HCT116 (cell line): ENCODE measurements around the gene REPS2. TPM values are rescaled to one million over a fixed set of nuclear protein-coding genes. Genes with fewer than 3 reads are reported as not detected.

Experiments
- ATAC-seq: fragments of 200-7000 bp; cut with Tn5 transposase; 2 replicates; pipeline ENCODE4 v1.9.1; 2020; ENCODE audit warnings: mild to moderate bottlenecking, moderate library complexity
- BruUV-seq: library from RNA; stranded (reverse); fragments of 400-500 nt; replicated peaks from 2 replicates; lab custom pipeline; 2021; lab: Mats Ljungman, UMichigan
- CTCF ChIA-PET: fragments of 300-600 bp; sonication (Branson Sonifier 250); formaldehyde crosslinking; loops from one replicate; lab custom pipeline; 2021; ENCODE audit warnings: antibody characterized with exemption; lab: Charles Lee
- POLR2A ChIA-PET: fragments of 300-600, 350-600 bp; sonication (Branson Sonifier 250); formaldehyde crosslinking; loops from one replicate; lab custom pipeline; 2021; ENCODE audit warnings: antibody characterized with exemption; lab: Charles Lee
- RAD21 ChIA-PET, 2 experiments: fragments of 300-600 bp; sonication (Branson Sonifier 250); formaldehyde crosslinking; loops; one replicate each; lab custom pipeline; 2023; ENCODE audit warnings: low total read pairs in 2 of 2; ENCODE audit not compliant: uncharacterized antibody in 2 of 2, unreplicated experiment in 2 of 2, low non-redundant PET in 1 of 2; lab: Charles Lee
- DNase-seq: peaks from one replicate; pipeline ENCODE4 v3.0.0-alpha.2; 2010; ENCODE audit warnings: low read depth, low spot score
- H2AFZ ChIP-seq: fragments of 200-600 bp; shearing (Covaris generic), sonication (generic); 2 replicates; pipeline ENCODE4 v1.6.1; 2017; ENCODE audit warnings: low read depth, mixed run types, mixed read lengths, antibody characterized with exemption, low read length; ENCODE audit not compliant: poor library complexity, severe bottlenecking
- H3K27ac ChIP-seq: 2 replicates; pipeline ENCODE4 v1.5.1; 2012; ENCODE audit warnings: low read depth, low read length
- H3K27me3 ChIP-seq: fragments of 200-600 bp; sonication (generic); 2 replicates; pipeline ENCODE4 v1.6.1; 2016; ENCODE audit warnings: mixed run types, low read length, mixed read lengths; ENCODE audit not compliant: insufficient read depth
- H3K36me3 ChIP-seq, 2 experiments: fragments of 200-500 bp in 1 of 2; fragments of 200-600 bp in 1 of 2; sonication (Bioruptor generic) in 1 of 2; sonication (generic) in 1 of 2; 2 replicates each; pipeline versions ENCODE4 v1.5.1 to v1.6.1; 2014 to 2016; ENCODE audit warnings: low read length in 2 of 2, inconsistent platforms in 1 of 2, mixed read lengths in 1 of 2, mixed run types in 1 of 2; ENCODE audit not compliant: insufficient read depth in 2 of 2, control insufficient read depth in 1 of 2
- H3K4me1 ChIP-seq, 2 experiments: fragments of 200-600 bp in 1 of 2; sonication (generic) in 1 of 2; 2 replicates each; pipeline versions ENCODE4 v1.5.1 to v1.6.1; 2012 to 2017; ENCODE audit warnings: low read length in 2 of 2, inconsistent platforms in 1 of 2, mild to moderate bottlenecking in 1 of 2, mixed read lengths in 1 of 2, mixed run types in 1 of 2, moderate library complexity in 1 of 2; ENCODE audit not compliant: insufficient read depth in 2 of 2, control insufficient read depth in 1 of 2
- H3K4me2 ChIP-seq: fragments of 200-600 bp; sonication (generic); 2 replicates; pipeline ENCODE4 v1.6.1; 2017; ENCODE audit warnings: mixed run types, low read length, mixed read lengths
- H3K4me3 ChIP-seq, 2 experiments: fragments of 200-600 bp in 1 of 2; sonication (generic) in 1 of 2; replicated peaks in 1 of 2; 2 replicates each; pipeline ENCODE4 v1.5.1; 2011 to 2016; ENCODE audit warnings: low read length in 2 of 2, control low read depth in 1 of 2, low read depth in 1 of 2, mild to moderate bottlenecking in 1 of 2, mixed read lengths in 1 of 2, mixed run types in 1 of 2
- H3K79me2 ChIP-seq: fragments of 200-600 bp; sonication (generic); 2 replicates; pipeline ENCODE4 v1.6.1; 2017; ENCODE audit warnings: mild to moderate bottlenecking, mixed run types, low read length, moderate library complexity, mixed read lengths; ENCODE audit not compliant: insufficient read depth
- H3K9ac ChIP-seq: fragments of 200-600 bp; sonication (generic); 2 replicates; pipeline ENCODE4 v1.6.1; 2016; ENCODE audit warnings: low read length, mixed read lengths
- H3K9me2 ChIP-seq: fragments of 200-600 bp; sonication (generic), shearing (Covaris generic); 2 replicates; pipeline ENCODE4 v1.6.1; 2017; ENCODE audit warnings: mixed run types, mild to moderate bottlenecking, moderate library complexity; ENCODE audit not compliant: insufficient read depth
- H3K9me3 ChIP-seq, 2 experiments: fragments of 200-500 bp in 1 of 2; fragments of 200-600 bp in 1 of 2; sonication (Bioruptor generic) in 1 of 2; sonication (generic) in 1 of 2; 2 replicates each; pipeline ENCODE4 v1.6.1; 2014 to 2017; ENCODE audit warnings: low read length in 2 of 2, mixed read lengths in 2 of 2, inconsistent platforms in 1 of 2, low read depth in 1 of 2, mild to moderate bottlenecking in 1 of 2, mixed run types in 1 of 2, moderate library complexity in 1 of 2; ENCODE audit not compliant: control insufficient read depth in 1 of 2, insufficient read depth in 1 of 2
- H4K20me1 ChIP-seq: fragments of 200-600 bp; sonication (generic), shearing (Covaris generic); 2 replicates; pipeline ENCODE4 v1.6.1; 2017; ENCODE audit warnings: mixed run types, mild to moderate bottlenecking, moderate library complexity; ENCODE audit not compliant: insufficient read depth
- ATF3 ChIP-seq: IDR thresholded peaks from 2 replicates; pipeline ENCODE4 v1.6.1; 2012
- CEBPB ChIP-seq: IDR thresholded peaks from 2 replicates; pipeline ENCODE4 v1.6.1; 2012; ENCODE audit warnings: low read depth
- CTCF ChIP-seq, 3 experiments: fragments of 200-600 bp in 1 of 3; sonication (generic) in 1 of 3; IDR thresholded peaks in 2 of 3; conservative IDR thresholded peaks in 1 of 3; 2 replicates each; pipeline ENCODE4 v1.5.1; 2012 to 2017; ENCODE audit warnings: low read depth in 2 of 3, low read length in 2 of 3, antibody characterized with exemption in 1 of 3, borderline replicate concordance in 1 of 3, control low read depth in 1 of 3, mild to moderate bottlenecking in 1 of 3, mixed read lengths in 1 of 3, mixed run types in 1 of 3, moderate library complexity in 1 of 3; ENCODE audit not compliant: insufficient read depth in 1 of 3
- EGR1 ChIP-seq: IDR thresholded peaks from 2 replicates; pipeline ENCODE4 v1.6.1; 2012; ENCODE audit warnings: low read depth
- EZH2 ChIP-seq: fragments of 200-600 bp; sonication (generic); IDR thresholded peaks from 2 replicates; pipeline ENCODE4 v1.6.1; 2017; ENCODE audit warnings: antibody characterized with exemption, mixed run types
- EZH2phosphoT487 ChIP-seq: fragments of 200-600 bp; IDR thresholded peaks from 2 replicates; pipeline ENCODE4 v1.6.1; 2018; ENCODE audit warnings: antibody characterized with exemption, borderline replicate concordance
- JUND ChIP-seq: IDR thresholded peaks from 2 replicates; pipeline ENCODE4 v1.6.1; 2012
- POLR2A ChIP-seq: IDR thresholded peaks from 2 replicates; pipeline ENCODE4 v1.7.0; 2011; ENCODE audit warnings: borderline replicate concordance; ENCODE audit not compliant: insufficient read depth, insufficient read length; ENCODE audit errors: extremely low read depth
- POLR2AphosphoS5 ChIP-seq: IDR thresholded peaks from 2 replicates; pipeline ENCODE4 v1.6.1; 2011; ENCODE audit warnings: mild to moderate bottlenecking, low read depth, low read length, moderate library complexity
- SIN3A ChIP-seq: IDR thresholded peaks from 2 replicates; pipeline ENCODE4 v1.6.1; 2012; ENCODE audit warnings: low read depth
- SRF ChIP-seq: IDR thresholded peaks from 2 replicates; pipeline ENCODE4 v1.6.1; 2012; ENCODE audit warnings: low read depth
- TCF7L2 ChIP-seq: IDR thresholded peaks from 2 replicates; pipeline ENCODE4 v1.7.0; 2011; ENCODE audit warnings: borderline replicate concordance, inconsistent platforms; ENCODE audit not compliant: insufficient read depth, insufficient read length; ENCODE audit errors: extremely low read depth
- YY1 ChIP-seq: IDR thresholded peaks from 2 replicates; pipeline ENCODE4 v1.6.1; 2011; ENCODE audit warnings: low read length, low read depth, moderate library complexity, mild to moderate bottlenecking; ENCODE audit not compliant: insufficient replicate concordance; ENCODE audit errors: extremely low read depth
- intact Hi-C: fragments of 100-400 bp; cut with micrococcal nuclease; formaldehyde crosslinking; loops from 2 replicates; pipeline ENCODE4 v1.10.0; 2022
- total RNA-seq: library from RNA; stranded (reverse); gene quantifications from one replicate; pipeline ENCODE4 v1.2.1, GENCODE V29; 2021; ENCODE audit not compliant: unreplicated experiment

Gene REPS2
- total RNA-seq, 1 experiment from 2014 or later: 4.5 TPM

GRCh38 chrX:17067534-17067933 lies 121.1 kb downstream of the REPS2 start (continued):
- TF ChIP-seq CTCF (IDR thresholded peaks at IDR 0.05 in 2 of 3, conservative IDR thresholded peaks at IDR 0.05 in 1 of 3; ENCODE audit: borderline replicate concordance in 1 of 3, insufficient read depth in 1 of 3, low read depth in 2 of 3, low read length in 2 of 3): no peak
- TF ChIP-seq SRF: no peak
- TF ChIP-seq CEBPB: no peak
- no peak for TF ChIP-seq TCF7L2
- no peak for TF ChIP-seq EZH2phosphoT487
- no peak for TF ChIP-seq JUND
- TF ChIP-seq SIN3A: no peak

DNA sequence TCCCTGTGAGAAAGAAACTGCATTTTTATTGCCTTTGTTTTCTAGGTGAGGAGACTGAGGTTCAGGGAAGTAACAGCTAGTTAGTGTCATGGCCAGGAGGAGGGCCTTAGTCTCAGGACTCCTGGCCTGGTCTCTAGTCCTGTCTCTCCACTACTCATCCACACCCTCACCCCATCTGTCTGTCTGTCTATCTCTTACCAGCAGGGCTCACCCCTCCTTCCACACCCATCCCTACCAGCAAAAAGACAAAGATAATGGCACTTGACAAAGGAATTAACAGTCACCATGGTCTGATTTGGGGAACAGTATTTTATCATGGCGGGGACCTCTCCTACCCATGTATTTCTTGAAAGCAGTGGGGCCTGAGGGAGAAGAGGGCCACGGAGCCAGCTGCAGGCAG lies 125.8 kb downstream of the REPS2 start:
- no peaks in the 10 kb centered on the region for H3K27me3 ChIP-seq
- CTCF ChIA-PET: no interaction called here
- no TSS peak for BruUV-seq

More for the DNA sequence above, 125.8 kb downstream of the REPS2 start:
- POLR2A ChIA-PET: no interaction called here
- Histone ChIP-seq H3K79me2 (no peaks in the 10 kb centered on the region), H3K9me2 (no peaks in the 10 kb centered on the region), H2AFZ (no peak overlapping the region), H3K27ac (no peak overlapping the region), H3K36me3 (no peaks in the 10 kb centered on the region), H3K9me3 (no peaks in the 10 kb centered on the region), H3K4me3 (no peak overlapping the region), H3K9ac (no peak overlapping the region), H3K4me2 (no peak overlapping the region), H4K20me1 (no peaks in the 10 kb centered on the region), H3K4me1 (no peaks in the 10 kb centered on the region)
- intact Hi-C loops: no loop called here
- no peak for TF ChIP-seq POLR2A
- no peak for TF ChIP-seq ATF3
- no peak for TF ChIP-seq EZH2
- no peak for TF ChIP-seq POLR2AphosphoS5
- TF ChIP-seq YY1: no peak
- TF ChIP-seq EGR1: no peak
- TF ChIP-seq CEBPB: no peak
- TF ChIP-seq TCF7L2: no peak
- ATAC-seq (no peak), DNase-seq (no peak)
- RAD21 ChIA-PET: no interaction called here
